PC-3 (cell line): Measurements from ENCODE around the gene EPS8L3. TPM values are rescaled to one million over a fixed set of nuclear protein-coding genes. Genes with fewer than 3 reads are reported as not detected.

ENCODE experiments used
- ATAC-seq: fragments of 200-7000 bp; cut with Tn5 transposase; 2 replicates; pipeline ENCODE4 v1.9.1; 2020; ENCODE audit warnings: mild to moderate bottlenecking, moderate library complexity
- BruUV-seq: library from RNA; stranded (reverse); fragments of 400-500 nt; replicated peaks from 2 replicates; lab custom pipeline; 2021; lab: Mats Ljungman, UMichigan
- CTCF ChIA-PET: fragments of 300-600 bp; sonication (Branson Sonifier 250); formaldehyde crosslinking; loops from one replicate; lab custom pipeline; 2022; ENCODE audit warnings: antibody characterized with exemption; lab: Charles Lee
- POLR2A ChIA-PET: fragments of 300-600 bp; sonication (Branson Sonifier 250); formaldehyde crosslinking; loops from one replicate; lab custom pipeline; 2022; ENCODE audit warnings: antibody characterized with exemption; ENCODE audit not compliant: unreplicated experiment; lab: Charles Lee
- DNase-seq: peaks from one replicate; pipeline ENCODE4 v3.0.0-alpha.2; 2015
- H2AFZ ChIP-seq: fragments of 300-600 bp; sonication (generic); 2 replicates; pipeline ENCODE4 v1.6.0; 2016; ENCODE audit warnings: antibody characterized with exemption, low read length
- H3F3A ChIP-seq: fragments of 300-600 bp; sonication (generic); one replicate; pipeline ENCODE4 v1.6.0; 2017; ENCODE audit warnings: antibody characterized with exemption, low read length, control low read depth, mild to moderate bottlenecking; ENCODE audit not compliant: unreplicated experiment
- H3K27ac ChIP-seq: fragments of 300-600 bp; sonication (generic); 2 replicates; pipeline ENCODE4 v1.5.1; 2016; ENCODE audit warnings: mild to moderate bottlenecking, low read length
- H3K27me3 ChIP-seq: fragments of 300-600 bp; sonication (generic); 2 replicates; pipeline ENCODE4 v1.6.1; 2016; ENCODE audit warnings: low read length, mixed read lengths
- H3K36me3 ChIP-seq: fragments of 300-600 bp; sonication (generic); 2 replicates; pipeline ENCODE4 v1.6.1; 2016; ENCODE audit warnings: low read depth, mixed run types, low read length, mixed read lengths
- H3K4me1 ChIP-seq: fragments of 300-600 bp; sonication (generic); 2 replicates; pipeline ENCODE4 v1.5.1; 2016; ENCODE audit warnings: low read length; ENCODE audit not compliant: insufficient read depth
- H3K4me2 ChIP-seq: fragments of 300-600 bp; sonication (generic); 2 replicates; pipeline ENCODE4 v1.6.0; 2016; ENCODE audit warnings: low read length
- H3K4me3 ChIP-seq: fragments of 300-600 bp; sonication (generic); 2 replicates; pipeline ENCODE4 v1.5.1; 2016; ENCODE audit warnings: mild to moderate bottlenecking, low read length, mixed read lengths
- H3K79me2 ChIP-seq: fragments of 300-600 bp; sonication (generic); 2 replicates; pipeline ENCODE4 v1.6.1; 2017; ENCODE audit warnings: low read length, mixed read lengths
- H3K9ac ChIP-seq: fragments of 300-600 bp; sonication (generic); 2 replicates; pipeline ENCODE4 v1.6.0; 2016; ENCODE audit warnings: mild to moderate bottlenecking, low read length
- H3K9me2 ChIP-seq: fragments of 300-600 bp; sonication (generic); replicated peaks from 2 replicates; pipeline ENCODE4 v1.6.1; 2016; ENCODE audit warnings: mixed run types, low read length, mixed read lengths
- H3K9me3 ChIP-seq: fragments of 300-600 bp; sonication (generic); 2 replicates; pipeline ENCODE4 v1.6.1; 2016; ENCODE audit warnings: low read length, mixed read lengths
- H4K20me1 ChIP-seq: fragments of 300-600 bp; sonication (generic); 2 replicates; pipeline ENCODE4 v1.6.1; 2016; ENCODE audit warnings: low read length, mixed read lengths
- CTCF ChIP-seq: fragments of 300-600 bp; sonication (generic); conservative IDR thresholded peaks from 2 replicates; pipeline ENCODE4 v1.5.1; 2017; ENCODE audit warnings: antibody characterized with exemption, low read depth, mild to moderate bottlenecking, low read length
- EZH2 ChIP-seq: fragments of 300-600 bp; sonication (generic); IDR thresholded peaks from one replicate; pipeline ENCODE4 v1.6.1; 2017; ENCODE audit warnings: antibody characterized with exemption, mild to moderate bottlenecking, low read length; ENCODE audit not compliant: unreplicated experiment
- EZH2phosphoT487 ChIP-seq: fragments of 300-600 bp; sonication (generic); IDR thresholded peaks from 2 replicates; pipeline ENCODE4 v1.6.1; 2018; ENCODE audit warnings: mild to moderate bottlenecking, antibody characterized with exemption, low read length, borderline replicate concordance
- intact Hi-C: fragments of 100-400 bp; cut with micrococcal nuclease; formaldehyde crosslinking; loops from 2 replicates; pipeline ENCODE4 v1.9.0; 2023
- total RNA-seq: library from RNA; depleted of rRNA; stranded (reverse); fragments of >200 nt; gene quantifications from 2 replicates; pipeline ENCODE4 v1.2.3, GENCODE V29; 2014

The EPS8L3 gene
- total RNA-seq, 1 experiment from 2014 or later, result not detected

GRCh38 chr1:109754738-109755137, 9.0 kb downstream of the EPS8L3 start:
- no peak for TF ChIP-seq EZH2phosphoT487
- TF ChIP-seq CTCF, result no peak
- no peak for TF ChIP-seq EZH2
- H3K27ac ChIP-seq, result no peak overlapping the region
- H2AFZ ChIP-seq, result no peak overlapping the region
- H3K9ac ChIP-seq, result no peak overlapping the region
- H4K20me1 ChIP-seq, result no peaks in the 10 kb centered on the region
- DNase-seq (no peak), ATAC-seq (no peak)
- H3K9me3 ChIP-seq, result no peaks in the 10 kb centered on the region
- no peak overlapping the region for H3K4me3 ChIP-seq
- H3K79me2 ChIP-seq, result no peaks in the 10 kb centered on the region
- POLR2A ChIA-PET, result no interaction called here
- no peak overlapping the region for H3K4me2 ChIP-seq
- CTCF ChIA-PET, result no interaction called here
- intact Hi-C loops, result no loop called here
- no TSS peak for BruUV-seq
- no peaks in the 10 kb centered on the region for H3F3A ChIP-seq
- H3K36me3 ChIP-seq, result no peaks in the 10 kb centered on the region
- no peaks in the 10 kb centered on the region for H3K4me1 ChIP-seq
- H3K27me3 ChIP-seq, result 0 out of 2 replicates have a peak, but pooled peaks cover 3% of the 10 kb centered on the region
- H3K9me2 ChIP-seq, result no peaks in the 10 kb centered on the region

- CTCF ChIA-PET, result no interaction called here
- BruUV-seq, result no TSS peak
- no peaks in the 10 kb centered on the region for H3K9me3 ChIP-seq
- ATAC-seq (no peak), DNase-seq (no peak)
- intact Hi-C loops, result no loop called here
- H3K27ac ChIP-seq, result no peak overlapping the region
- no peak for TF ChIP-seq CTCF
- no peak for TF ChIP-seq EZH2
- TF ChIP-seq EZH2phosphoT487, result no peak
- no peaks in the 10 kb centered on the region for H4K20me1 ChIP-seq
- H3K9ac ChIP-seq, result no peak overlapping the region
- POLR2A ChIA-PET, result no interaction called here
- no peak overlapping the region for H2AFZ ChIP-seq
- H3K79me2 ChIP-seq, result no peaks in the 10 kb centered on the region
- no peak overlapping the region for H3K4me2 ChIP-seq
- peaks cover 8% of the 10 kb centered on the region; the same call in 1 of the 2 replicates for H3K27me3 ChIP-seq
- no peaks in the 10 kb centered on the region for H3K36me3 ChIP-seq
- no peaks in the 10 kb centered on the region for H3K9me2 ChIP-seq
- no peaks in the 10 kb centered on the region for H3F3A ChIP-seq
- no peak overlapping the region for H3K4me3 ChIP-seq
- no peaks in the 10 kb centered on the region for H3K4me1 ChIP-seq
Observed at GRCh38 chr1:109751531-109752260, 12.0 kb downstream of the EPS8L3 start.

- intact Hi-C loops, result no loop called here
- CTCF ChIA-PET, result no interaction called here
- POLR2A ChIA-PET, result interaction anchor here (0.6 kb wide), 1 partner anchor 19 kb away, joined by 5 read pairs; no protein-coding TSS in a partner anchor
Observed at GRCh38 chr1:109750920-109751319, 12.8 kb downstream of the EPS8L3 start.

More at GRCh38 chr1:109750920-109751319, 12.8 kb downstream of the EPS8L3 start:
- Histone ChIP-seq H3K36me3 (no peaks in the 10 kb centered on the region), H3K9me2 (no peaks in the 10 kb centered on the region), H3K9me3 (no peaks in the 10 kb centered on the region), H3K27ac (no peak overlapping the region), H3K4me2 (no peak overlapping the region), H3F3A (no peaks in the 10 kb centered on the region), H3K9ac (no peak overlapping the region), H3K27me3 (peaks cover 8% of the 10 kb centered on the region; the same call in 1 of the 2 replicates), H4K20me1 (no peaks in the 10 kb centered on the region), H3K4me1 (no peaks in the 10 kb centered on the region), H2AFZ (no peak overlapping the region), H3K79me2 (no peaks in the 10 kb centered on the region), H3K4me3 (no peak overlapping the region)
- TF ChIP-seq CTCF (no peak), EZH2 (no peak), EZH2phosphoT487 (no peak)
- BruUV-seq, result no TSS peak
- DNase-seq (no peak), ATAC-seq (no peak)
